Endometrium (tissue), 2 donors: Measurements from ENCODE around the gene CLDN15.

ENCODE experiments used
- FAIRE-seq: peaks from 2 replicates; lab custom pipeline; 2012; peaks lifted over from hg19 to GRCh38; lab: Jason Lieb, UNC
- donor health status: control.
- donor health status: control.

Gene CLDN15

DNA sequence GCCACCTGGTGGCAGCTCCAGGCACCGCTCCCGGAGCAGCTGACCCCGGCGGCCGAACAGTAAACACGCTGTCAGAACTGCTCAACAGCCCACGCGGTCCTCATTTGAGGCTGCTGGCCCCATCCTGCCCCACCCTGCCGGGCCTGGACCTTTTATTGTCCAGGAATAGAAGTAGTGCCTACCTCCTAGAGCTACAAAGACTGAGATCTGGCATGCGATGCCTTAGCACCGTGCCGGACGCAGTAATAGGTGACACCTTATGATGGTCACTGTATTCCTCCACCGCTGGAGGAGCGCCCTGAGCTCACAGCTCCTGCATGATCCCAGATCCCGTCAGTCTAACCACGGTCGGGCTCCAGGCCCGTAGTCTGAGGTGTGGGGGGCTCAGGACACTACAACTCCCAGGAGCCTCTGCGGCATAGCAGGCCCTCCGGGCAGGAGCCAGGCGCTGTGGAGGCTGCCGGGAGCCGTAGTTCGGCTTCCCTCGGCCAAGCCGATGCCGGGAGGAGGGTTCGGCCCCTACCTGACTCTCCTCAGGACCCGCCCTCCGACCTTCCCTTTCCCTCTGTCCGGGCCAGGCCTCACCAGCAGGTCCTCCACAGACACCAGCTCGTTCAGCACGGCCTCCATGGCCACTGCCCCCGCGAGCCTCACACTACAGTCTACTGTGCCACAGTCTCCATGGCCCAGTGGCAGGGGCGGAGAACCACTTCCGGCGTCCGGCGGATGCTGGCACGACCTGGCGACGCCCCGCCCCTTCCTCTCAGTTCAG, 7.0 kb upstream of the CLDN15 start, which contains the start of gene FIS1:
FIS1 (minus strand) TSS at position 707 of the 772 bp plus-strand sequence; CDS start at position 630, 77 bp downstream.
- no peak for FAIRE-seq

DNA sequence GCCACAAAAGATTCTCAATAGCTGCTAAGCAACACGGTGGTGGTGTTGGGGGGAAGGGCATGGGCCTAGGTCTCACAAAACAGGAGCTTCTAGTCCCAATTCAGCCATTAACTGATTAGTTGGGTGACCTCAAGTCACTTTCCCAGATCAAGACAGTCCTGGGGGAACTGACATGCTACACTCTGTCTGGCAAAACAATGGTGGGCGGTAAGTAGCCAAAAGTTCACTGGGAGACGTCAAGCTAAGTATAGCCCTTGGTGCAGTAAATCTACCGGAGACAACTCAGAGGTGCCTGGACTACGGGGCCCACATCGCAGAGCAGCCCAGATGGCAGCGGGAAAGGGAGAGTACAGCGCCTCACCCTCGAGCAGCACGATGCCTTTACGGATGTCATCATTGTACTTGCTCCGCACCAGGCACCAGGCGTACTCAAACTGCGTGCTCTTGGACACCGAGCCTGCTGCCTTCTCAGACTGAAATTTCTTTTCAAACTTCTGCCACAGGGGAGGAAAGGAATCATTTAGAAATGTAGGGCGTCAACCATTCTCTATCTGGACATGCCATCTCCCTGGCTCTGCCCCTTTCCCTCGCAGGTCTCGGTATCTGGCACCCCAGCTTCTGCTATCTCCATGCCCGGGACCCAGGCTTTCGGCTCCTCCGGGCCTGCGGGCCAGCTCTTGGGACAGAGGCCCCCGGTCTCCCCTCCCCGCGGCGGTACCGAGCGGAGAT, 6.2 kb upstream of the CLDN15 start:
- FAIRE-seq = no peak

DNA sequence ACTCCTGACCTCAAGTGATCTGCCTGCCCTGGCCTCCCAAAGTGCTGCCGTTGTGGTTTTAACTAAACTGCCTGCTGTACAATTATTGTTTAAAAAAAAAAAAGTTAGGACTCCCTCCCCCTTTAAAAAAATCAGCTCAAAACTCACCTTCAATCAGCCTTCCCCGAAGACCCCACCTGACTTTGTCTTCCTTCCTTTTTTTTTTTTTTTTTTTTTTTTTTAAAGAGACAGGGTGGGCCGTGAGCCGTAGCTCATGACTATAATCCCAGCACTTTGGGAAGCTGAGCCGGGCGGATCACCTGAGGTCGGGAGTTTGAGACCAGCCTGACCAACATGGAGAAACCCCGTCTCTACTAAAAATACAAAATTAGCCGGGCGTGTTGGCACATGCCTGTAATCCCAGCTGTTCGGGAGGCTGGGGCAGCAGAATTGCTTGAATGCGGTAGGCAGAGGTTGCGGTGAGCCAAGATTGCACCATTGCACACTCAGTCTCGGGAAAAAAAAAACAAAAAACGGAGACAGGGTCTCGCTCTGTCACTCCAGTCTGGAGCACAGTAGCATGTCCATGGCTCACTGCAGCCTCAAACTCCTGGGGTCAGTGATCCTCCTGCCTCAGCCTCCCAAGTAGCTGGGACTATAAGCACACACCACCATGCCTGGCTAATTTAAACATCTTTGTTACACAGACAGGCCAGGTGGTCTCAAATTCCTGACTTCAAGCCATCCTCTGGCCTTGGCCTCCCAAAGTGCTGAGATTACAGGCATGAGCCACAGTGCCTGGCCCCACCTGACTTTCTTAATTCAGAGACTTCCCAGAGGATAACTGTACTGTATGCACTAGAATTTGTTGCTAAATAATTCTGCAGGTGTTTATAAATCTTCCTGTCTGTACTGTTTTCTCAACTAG, 4.1 kb upstream of the CLDN15 start:
- FAIRE-seq = no peak

DNA sequence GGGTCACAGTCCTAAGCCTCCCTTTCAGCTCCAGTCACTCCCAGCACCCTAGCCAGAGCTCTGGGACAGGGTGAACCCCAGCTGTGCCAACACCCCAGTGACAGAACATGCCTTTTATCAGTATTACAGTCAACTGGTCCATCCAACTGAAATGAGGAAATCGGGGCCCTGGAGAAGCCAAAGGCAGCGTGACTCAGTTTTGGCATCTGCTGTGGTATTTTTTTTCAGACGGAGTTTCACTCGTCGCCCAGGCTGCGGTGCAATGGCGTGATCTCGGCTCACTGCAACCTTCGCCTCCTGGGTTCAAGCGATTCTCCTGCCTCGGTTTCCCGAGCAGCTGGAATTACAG, 3.4 kb upstream of the CLDN15 start:
- FAIRE-seq = no peak

DNA sequence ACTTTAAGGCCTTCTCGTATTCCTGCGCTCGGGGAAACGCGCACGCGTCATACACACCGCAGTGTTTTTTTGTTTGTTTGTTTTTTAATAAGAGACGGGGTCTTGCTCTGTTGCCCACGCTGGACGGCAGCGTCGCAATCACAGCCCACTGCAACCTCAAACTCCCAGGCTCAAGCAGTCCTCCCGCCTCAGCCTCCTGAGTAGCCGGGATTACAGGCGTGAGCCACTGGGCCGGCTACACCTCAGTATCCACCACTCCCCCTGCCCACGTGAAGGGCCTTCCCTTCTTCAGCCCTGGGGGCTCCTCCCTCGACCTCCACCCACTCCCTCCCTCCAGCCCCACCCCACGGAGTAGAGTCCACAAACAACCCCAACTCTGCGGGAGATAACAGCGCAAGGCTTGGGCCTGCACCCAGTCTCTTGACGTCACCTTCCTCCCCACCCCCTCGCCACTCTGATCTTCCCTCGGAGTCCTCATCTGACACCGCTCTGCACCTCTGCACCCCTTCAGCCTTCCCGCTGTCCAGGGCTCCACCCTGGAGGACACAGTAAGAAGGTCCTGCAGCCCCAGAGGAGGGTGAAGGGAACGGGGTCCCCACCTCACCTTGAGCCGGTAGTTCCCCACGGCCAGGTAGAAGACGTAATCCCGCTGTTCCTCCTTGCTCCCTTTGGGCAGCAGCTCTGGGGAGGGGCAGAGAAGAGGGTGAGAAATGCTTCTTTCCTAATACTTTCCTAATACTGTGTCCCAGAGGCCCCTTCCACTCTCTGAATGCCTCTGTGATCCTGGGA, 2.8 kb upstream of the CLDN15 start:
- no peak for FAIRE-seq

DNA sequence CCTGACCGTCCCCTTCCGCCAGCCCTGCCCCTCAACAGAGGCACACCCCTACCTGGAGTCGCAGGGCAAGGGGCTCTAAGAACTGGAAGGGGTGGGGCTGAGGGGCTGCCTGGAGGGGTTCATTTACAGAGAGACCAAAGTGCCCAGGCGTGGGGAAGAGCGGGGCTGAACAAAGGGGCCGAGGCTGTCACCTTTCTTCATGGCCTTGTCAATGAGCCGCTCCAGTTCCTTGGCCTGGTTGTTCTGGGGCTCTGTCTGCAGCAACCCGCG, 2.3 kb upstream of the CLDN15 start:
- FAIRE-seq = no peak

DNA sequence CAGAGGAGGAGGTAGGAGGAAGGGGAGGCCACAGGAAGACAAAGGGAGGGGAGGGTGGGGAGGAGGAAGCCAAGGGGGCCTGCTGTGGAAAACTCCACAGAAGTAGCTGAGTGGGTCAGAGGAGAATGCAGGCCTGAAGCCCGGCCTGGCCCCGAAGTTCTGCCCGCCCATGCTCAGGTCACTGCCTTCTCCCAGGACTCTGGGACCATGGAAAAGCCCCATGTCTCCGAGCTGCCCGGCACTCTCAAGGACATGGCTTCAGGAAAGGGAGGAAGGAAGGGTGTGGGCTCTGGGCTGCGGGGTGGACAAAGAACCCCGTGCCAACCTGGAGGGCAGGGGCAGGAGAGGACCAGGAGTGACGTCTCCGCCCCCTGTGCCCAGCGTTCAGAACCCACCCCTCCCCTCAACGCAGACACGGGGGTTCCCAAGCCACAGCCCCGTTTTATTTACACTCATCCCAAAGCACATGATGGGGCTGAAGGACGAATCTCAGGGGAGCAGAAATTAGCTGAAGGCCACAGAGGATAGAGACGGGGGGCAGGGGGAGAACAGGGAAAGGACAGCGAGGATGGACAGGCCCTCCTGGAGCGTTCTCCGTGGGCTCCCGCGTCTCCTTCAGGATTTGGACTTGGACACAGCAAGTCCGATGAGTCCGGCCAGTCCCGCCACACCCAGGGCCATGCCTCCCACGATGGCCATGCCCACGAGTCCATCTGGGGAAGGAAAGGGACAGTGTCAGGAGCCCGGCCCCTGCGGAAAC, 1.8 kb upstream of the CLDN15 start:
- FAIRE-seq = no peak

DNA sequence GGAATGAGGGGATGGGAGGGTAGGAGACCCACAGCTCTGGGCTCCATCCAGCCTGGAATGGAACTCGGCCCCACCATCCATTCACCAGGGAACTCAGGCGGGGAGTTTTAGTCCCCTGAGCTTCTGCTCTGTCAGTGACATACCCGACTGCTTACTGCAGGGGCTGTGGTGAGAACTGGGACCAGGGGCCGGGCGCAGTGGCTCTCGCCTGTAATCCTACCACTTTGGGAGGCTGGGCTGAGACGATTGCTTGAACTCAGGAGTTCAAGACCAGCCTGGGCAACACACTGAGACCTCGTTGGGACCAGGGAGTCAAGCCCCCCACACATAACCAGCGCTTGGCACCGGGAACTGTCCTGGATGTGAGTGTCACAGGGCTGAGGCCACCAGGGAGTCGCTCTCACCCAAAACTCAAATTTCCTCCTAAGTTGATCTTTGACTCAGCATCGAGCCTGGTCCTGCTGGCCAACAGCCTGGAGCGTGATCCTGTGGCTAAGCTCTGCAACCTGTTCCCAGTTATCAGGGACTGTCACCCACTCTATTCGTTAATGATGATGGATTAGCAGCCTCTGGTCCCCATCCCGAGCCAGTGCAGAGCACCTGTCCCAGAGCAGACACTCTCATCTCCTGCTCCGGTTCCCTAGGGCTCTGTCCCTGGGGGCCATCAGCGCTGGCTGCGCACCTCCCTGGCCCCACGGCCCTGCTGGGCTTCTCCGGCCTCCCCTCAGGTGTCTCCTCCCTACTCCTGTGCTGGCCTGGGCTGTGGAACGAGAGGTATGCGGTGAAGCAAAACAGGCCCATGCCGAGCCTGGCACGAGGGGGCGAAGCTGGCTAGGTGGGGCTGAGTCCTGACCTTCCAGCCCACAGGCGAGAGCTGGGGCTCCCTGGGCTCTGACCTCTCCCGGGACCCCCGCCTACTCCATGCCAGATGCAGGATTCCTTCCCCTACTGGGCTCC, 902 bp upstream of the CLDN15 start:
- FAIRE-seq = no peak

DNA sequence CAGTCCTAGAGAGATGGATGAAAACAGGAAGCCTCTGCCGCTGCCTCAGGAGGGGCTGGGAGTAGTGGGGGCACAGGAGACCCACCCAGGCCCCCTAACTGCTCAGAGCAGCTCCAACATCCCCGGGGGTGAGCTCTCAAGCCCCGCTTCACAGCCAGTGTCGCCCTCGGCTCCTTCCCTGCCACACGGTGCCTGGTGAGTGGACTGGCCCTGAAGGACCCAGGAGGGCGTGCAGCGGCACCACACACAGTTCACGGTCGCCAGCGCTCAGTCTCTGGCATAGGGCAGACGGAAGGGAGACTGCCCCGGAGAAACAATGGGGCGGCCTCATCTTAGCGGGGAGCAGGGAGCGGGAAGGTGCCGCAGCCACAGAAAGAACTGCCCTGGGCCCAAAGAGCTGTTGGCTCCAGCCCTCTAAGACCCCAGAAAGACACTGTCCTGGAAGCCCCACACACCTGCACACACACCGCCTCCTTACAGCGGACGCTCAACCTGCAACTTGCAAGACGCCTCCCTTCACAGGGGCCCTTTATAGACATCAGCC, 1.2 kb downstream of the CLDN15 start:
- no peak for FAIRE-seq

DNA sequence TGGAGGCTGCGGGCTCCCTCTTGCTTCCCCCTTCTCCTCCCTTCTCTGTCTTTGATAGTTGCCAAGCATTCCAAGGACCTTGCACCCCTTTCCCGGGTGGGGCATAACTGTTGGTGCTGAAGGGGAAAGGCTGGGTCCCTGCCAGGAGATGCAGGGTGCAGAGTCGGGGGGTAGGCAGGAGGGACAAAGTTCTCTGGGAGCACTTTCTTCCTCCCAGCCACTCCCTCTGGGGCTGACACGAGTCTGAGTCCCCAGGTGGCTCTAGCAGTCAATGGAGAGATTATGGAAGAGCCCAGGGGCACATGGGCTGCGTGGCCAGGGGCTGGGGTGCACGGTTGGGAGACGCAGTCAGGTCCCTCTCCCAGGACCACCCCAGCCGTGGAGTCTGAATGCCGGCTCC, 2.1 kb downstream of the CLDN15 start:
- no peak for FAIRE-seq

DNA sequence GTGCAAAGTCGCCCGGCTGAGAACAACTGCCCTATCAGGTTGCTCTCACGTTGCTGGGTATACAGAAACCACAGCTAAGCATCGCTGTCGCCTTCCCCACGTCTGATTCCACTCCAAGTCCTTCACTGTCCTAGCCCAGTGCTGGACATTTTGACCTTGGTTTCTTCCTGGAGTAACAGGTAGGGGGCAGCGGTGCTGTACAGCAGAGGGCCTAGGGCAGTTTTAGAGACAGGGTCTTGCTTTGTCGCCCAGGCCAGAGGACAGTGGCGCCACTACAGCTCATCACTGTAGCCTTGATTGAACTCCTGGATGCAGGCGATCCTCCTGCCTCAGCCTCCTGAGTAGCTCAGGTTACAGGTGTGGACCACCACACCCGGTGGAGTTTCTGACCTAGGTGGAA, 2.6 kb downstream of the CLDN15 start:
- no peak for FAIRE-seq

DNA sequence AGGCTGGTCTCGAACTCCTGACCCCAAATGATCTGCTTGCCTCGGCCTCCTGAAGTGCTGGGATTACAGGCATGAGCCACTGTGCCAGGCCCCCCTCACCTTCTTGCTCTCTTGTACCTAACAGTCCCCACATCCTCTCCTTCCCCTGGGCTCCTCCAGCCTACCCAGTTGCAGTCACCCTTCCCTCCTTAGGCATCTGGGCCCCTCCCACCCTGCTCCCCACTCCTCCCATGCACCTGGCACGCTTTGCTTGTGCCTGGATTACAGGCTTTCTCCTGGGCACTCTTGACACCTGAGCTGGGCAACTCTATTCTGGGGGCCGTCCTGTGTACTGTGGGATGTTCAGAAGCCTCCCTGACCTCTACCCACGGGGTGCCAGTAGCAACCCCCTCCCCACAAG, 3.0 kb downstream of the CLDN15 start:
- no peak for FAIRE-seq

DNA sequence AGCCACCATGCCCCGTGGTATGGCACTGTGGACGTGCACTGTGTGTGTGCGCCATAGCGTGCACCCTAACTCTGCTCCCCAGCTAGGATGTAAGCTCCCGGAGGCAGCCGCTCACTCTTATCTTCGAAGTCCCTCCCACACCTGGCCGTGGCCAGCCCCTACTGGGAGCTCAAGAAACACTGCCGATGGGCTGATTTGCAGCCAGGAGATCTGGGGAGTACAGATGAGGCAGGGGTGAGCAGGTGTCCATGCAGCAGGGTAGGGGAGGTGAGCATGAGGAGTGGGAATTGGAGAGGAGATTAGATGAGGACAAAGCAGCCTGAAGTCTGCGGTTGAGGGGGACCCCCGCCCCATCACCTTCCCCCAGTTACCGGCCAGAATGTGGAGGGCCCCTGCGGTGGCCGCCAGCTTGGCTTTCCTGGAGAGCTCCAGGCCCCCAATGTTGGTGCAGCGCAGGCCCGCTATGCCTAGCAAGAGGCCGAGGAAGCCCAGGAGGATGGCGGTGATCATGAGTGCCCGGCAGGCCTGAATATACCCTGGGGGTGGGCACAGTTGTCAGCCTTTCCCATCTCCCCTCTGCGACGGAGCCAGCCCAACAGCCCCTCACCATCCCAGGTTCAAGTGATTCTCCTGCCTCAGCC, 3.6 kb downstream of the CLDN15 start:
- FAIRE-seq = no peak

DNA sequence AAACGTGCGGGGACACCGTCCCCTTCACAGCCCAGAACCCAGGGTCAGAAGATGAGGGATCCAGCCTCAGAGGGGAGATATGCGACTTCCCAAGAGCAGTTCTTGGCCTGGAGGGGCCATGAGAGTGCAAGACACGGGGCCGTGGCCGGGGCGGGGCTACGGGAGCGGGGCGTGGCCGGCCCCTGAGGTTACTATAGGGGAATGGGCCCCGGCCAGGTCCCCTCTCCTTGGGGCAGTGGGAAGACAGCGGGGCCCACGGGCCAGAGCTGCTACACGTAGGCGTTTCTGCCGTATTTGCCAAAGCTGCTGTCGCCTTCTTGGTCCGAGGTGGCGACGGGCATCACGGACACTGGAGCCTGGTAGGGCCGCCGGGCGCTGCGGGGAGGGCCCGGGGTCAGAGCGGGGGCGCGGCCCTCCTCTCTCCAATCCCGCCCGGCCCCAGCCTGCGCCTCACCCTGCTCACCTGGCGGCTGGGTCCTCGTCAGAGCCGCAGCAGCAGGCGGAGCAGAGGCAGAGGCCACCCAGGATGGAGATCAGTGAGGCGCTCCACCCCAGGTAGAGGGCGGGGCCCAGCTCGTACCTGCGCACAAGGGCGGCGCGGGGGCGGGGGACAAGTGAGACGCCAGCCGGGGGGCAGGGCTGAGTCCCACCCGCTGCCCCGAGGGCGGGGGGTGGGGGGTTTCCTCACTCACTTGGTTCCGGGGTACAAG, 5.3 kb downstream of the CLDN15 start:
- no peak for FAIRE-seq

DNA sequence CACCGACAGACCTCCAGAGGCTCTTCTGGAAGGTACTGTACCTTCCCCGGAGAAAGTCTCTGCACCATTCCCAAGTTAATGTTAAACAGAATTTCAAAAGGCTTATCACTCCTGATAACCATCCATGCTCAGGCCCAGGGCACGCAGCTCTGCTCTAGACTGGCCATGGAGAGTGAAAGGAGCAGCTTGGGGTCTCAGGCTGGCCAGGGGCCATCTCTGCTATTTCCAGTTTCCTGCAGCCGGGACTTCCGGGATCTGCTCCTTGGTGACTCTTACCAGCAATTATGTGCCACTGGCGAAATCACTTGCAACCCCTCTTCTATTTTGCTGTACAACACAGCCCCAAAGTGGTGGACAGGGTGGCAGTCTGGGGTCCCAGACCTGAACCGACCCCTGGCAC, 6.0 kb downstream of the CLDN15 start:
- FAIRE-seq = no peak

DNA sequence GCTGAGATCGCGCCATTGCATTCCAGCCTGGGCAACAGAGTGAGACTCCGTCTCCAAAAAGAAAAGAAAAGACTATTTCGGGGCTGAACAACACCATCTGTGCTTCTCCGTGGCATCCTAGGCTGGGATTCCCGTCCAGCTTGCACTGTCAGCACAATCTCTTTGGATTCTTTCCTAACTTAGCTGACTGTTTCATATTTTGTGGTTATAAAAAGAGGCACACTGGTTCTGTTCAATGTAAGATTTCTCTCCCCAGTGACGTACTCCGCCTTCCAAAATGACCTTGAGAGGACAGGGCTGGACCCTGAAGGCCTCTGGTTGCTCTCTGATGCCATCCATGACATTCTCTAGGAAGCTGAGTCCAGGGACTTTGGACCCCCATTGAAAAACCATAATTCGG, 10.9 kb downstream of the CLDN15 start:
- no peak for FAIRE-seq

DNA sequence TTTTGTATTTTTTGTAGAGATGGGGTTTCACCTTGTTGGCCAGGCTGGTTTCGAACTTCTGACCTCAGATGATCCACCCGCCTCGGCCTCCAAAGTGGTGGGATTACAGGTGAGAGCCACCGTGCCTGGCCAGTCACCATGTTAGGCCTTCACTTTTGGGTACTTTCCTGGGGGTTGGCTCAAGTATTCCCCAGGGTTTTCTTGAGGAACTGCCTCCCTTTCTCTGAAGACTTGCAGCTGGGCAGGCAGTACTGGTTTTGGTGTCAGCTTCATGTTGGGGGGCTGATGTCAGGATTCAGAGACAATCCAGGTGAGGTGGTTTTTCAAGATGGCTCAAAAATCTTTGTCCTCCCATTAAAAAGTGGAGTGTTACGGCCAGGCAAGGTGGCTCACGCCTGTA, 12.0 kb downstream of the CLDN15 start:
- no peak for FAIRE-seq

DNA sequence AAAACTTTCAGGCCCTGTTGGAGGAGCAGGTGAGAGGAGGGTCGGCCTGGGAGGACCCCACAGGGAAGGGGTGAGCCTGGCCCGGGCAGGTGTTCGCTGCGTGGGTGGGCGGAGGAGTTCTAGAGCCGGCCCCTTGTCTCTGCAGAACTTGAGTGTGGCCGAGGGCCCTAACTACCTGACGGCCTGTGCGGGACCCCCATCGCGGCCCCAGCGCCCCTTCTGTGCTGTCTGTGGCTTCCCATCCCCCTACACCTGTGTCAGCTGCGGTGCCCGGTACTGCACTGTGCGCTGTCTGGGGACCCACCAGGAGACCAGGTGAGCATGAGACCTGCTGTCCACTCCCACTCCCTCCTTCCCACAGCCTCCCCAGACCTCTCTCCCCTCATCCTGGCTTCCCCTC, 14.1 kb downstream of the CLDN15 start:
- no peak for FAIRE-seq
